ENCODE data around the gene RFTN1.
A peak's percentile ranks its signal among the peaks of the same experiment; 100 is the strongest.

The RFTN1 gene

GRCh38 chr3:16462679-16463078 is 50.8 kb downstream of the RFTN1 start:
- DNase-seq = peak; percentile 19

- no peak for DNase-seq
Measured at GRCh38 chr3:16461463-16462245, 51.8 kb downstream of the RFTN1 start.

GRCh38 chr3:16460886-16461285 is 52.6 kb downstream of the RFTN1 start:
- DNase-seq = no peak

- no peak for DNase-seq
Measured at GRCh38 chr3:16460273-16460672, 53.2 kb downstream of the RFTN1 start.

- no peak for DNase-seq
Measured at GRCh38 chr3:16456784-16457415, 56.6 kb downstream of the RFTN1 start.

- DNase-seq = no peak
Measured at GRCh38 chr3:16455966-16456365, 57.5 kb downstream of the RFTN1 start.

- DNase-seq = no peak
Measured at GRCh38 chr3:16455001-16455400, 58.5 kb downstream of the RFTN1 start.

- DNase-seq = no peak
Measured at GRCh38 chr3:16452261-16452660, 61.2 kb downstream of the RFTN1 start.

- no peak for DNase-seq
Measured at GRCh38 chr3:16449369-16449768, 64.1 kb downstream of the RFTN1 start.

- no peak for DNase-seq
Measured at GRCh38 chr3:16448639-16449070, 64.8 kb downstream of the RFTN1 start.

GRCh38 chr3:16447135-16447534 is 66.4 kb downstream of the RFTN1 start:
- DNase-seq = no peak

GRCh38 chr3:16444344-16444743 is 69.2 kb downstream of the RFTN1 start:
- no peak for DNase-seq

GRCh38 chr3:16442730-16443129 is 70.8 kb downstream of the RFTN1 start:
- no peak for DNase-seq

GRCh38 chr3:16441371-16441875 is 72.1 kb downstream of the RFTN1 start:
- DNase-seq = no peak

- DNase-seq = no peak
Measured at GRCh38 chr3:16439848-16440708, 73.4 kb downstream of the RFTN1 start.

- DNase-seq = no peak
Measured at GRCh38 chr3:16439163-16439847, 74.2 kb downstream of the RFTN1 start.

- no peak for DNase-seq
Measured at GRCh38 chr3:16437640-16438039, 75.9 kb downstream of the RFTN1 start.

- no peak for DNase-seq
Measured at GRCh38 chr3:16433701-16434151, 79.8 kb downstream of the RFTN1 start.

- no peak for DNase-seq
Measured at GRCh38 chr3:16432714-16433113, 80.8 kb downstream of the RFTN1 start.

- no peak for DNase-seq
Measured at GRCh38 chr3:16430717-16431630, 82.5 kb downstream of the RFTN1 start.

GRCh38 chr3:16429086-16429485 is 84.4 kb downstream of the RFTN1 start:
- DNase-seq = no peak

GRCh38 chr3:16428612-16429011 is 84.9 kb downstream of the RFTN1 start:
- DNase-seq = no peak

Measured in CD4-positive, alpha-beta T cell treated with Interleukin-17A for 1 hour (primary cell).